ENCODE measurements around the gene CFAP54.
"Not testable (repeated sequence)": the region's sequence is repeated elsewhere in the genome, so short reads cannot be mapped to it uniquely, and the experiment has no call there.

- TF ChIP-seq MAX (IDR thresholded peaks at IDR 0.05); REST (IDR thresholded peaks at IDR 0.05); TP53 (CRISPR knock-in tag; IDR thresholded peaks at IDR 0.05); EP300 (IDR thresholded peaks at IDR 0.05); ELK1 (IDR thresholded peaks at IDR 0.05; ENCODE audit: low read depth, low read length); CEBPB (IDR thresholded peaks at IDR 0.05); PBX3 (IDR thresholded peaks at IDR 0.05); CTCF (IDR thresholded peaks at IDR 0.05); POLR2A (IDR thresholded peaks at IDR 0.05; ENCODE audit: low read length); KDM1A (IDR thresholded peaks at IDR 0.05; ENCODE audit: low read depth): not testable (repeated sequence)
Observed at GRCh38 chr12:96675519-96675918, 186.1 kb downstream of the CFAP54 start.
